GM19468 (cell line): ENCODE data around the gene ANAPC5.

ENCODE experiments used
- ATAC-seq: cut with Tn5 transposase; IDR thresholded peaks from one replicate; pipeline ENCODE4 v1.9.1; 2021; ENCODE audit warnings: mild to moderate bottlenecking, moderate library complexity, moderate number of reproducible peaks; ENCODE audit not compliant: unreplicated experiment; ENCODE audit errors: extremely low read depth

ANAPC5 gene

GRCh38 chr12:121264135-121264534 lies 88.1 kb downstream of the ANAPC5 start:
- no peak for ATAC-seq

GRCh38 chr12:121263206-121263935 lies 88.8 kb downstream of the ANAPC5 start:
- no peak for ATAC-seq

DNA sequence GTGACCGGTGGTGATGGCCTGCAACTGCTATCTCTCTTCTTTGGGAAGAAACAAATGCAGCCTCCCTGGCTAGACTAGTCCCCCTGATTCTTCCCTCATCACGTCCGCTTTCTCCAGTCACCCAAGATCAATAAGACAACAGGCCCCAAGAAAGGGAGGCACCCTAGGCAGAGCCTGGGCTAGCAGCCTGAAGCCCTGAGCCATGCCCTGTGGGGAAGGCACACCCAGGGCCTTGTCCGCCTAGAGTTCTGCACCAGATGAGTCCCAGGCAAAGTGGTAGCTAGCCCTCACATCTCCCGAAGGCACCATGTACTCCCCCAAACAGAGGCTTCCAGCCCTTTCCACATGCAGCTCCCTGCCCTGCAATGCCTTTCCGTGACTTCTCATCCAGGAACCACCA lies 90.8 kb downstream of the ANAPC5 start:
- ATAC-seq, result no peak

DNA sequence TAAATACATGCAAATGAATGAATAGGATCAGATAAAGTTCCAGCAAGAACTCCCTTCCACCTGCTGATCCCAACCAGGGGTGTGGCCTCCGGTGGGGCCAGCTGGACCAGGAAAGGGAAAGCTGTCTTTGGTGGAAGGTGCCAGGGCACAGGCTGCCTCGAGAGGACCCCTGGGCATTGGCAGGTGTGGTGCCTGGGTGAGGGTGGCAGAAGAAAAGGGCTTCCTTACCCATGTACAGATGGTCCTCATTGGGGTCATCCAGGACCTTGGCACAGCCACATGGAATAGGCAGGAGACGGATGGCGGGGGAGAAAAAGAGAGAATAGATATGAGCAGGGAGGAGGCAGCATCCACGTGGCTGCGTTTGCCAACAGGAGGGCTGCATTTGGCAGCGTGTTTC lies 92.1 kb downstream of the ANAPC5 start:
- no peak for ATAC-seq

GRCh38 chr12:121259074-121259473 lies 93.1 kb downstream of the ANAPC5 start:
- ATAC-seq, result no peak
